HCT116 (cell line): ENCODE results near the gene MAML3.

Source experiments
- CEBPB ChIP-seq: IDR thresholded peaks from 2 replicates; pipeline ENCODE4 v1.6.1; 2012; ENCODE audit warnings: low read depth
- EZH2phosphoT487 ChIP-seq: fragments of 200-600 bp; IDR thresholded peaks from 2 replicates; pipeline ENCODE4 v1.6.1; 2018; ENCODE audit warnings: antibody characterized with exemption, borderline replicate concordance
- POLR2A ChIP-seq: IDR thresholded peaks from 2 replicates; pipeline ENCODE4 v1.7.0; 2011; ENCODE audit warnings: borderline replicate concordance; ENCODE audit not compliant: insufficient read depth, insufficient read length; ENCODE audit errors: extremely low read depth
- POLR2AphosphoS5 ChIP-seq: IDR thresholded peaks from 2 replicates; pipeline ENCODE4 v1.6.1; 2011; ENCODE audit warnings: mild to moderate bottlenecking, low read depth, low read length, moderate library complexity
- SIN3A ChIP-seq: IDR thresholded peaks from 2 replicates; pipeline ENCODE4 v1.6.1; 2012; ENCODE audit warnings: low read depth
- TF ChIP-seq, protein P1 (sequence below), 3 experiments: fragments of 200-600 bp in 1 of 3; sonication (generic) in 1 of 3; IDR thresholded peaks in 2 of 3; conservative IDR thresholded peaks in 1 of 3; 2 replicates each; pipeline ENCODE4 v1.5.1; 2012 to 2017; ENCODE audit warnings: low read depth in 2 of 3, low read length in 2 of 3, antibody characterized with exemption in 1 of 3, borderline replicate concordance in 1 of 3, control low read depth in 1 of 3, mild to moderate bottlenecking in 1 of 3, mixed read lengths in 1 of 3, mixed run types in 1 of 3, moderate library complexity in 1 of 3; ENCODE audit not compliant: insufficient read depth in 1 of 3

DNA sequence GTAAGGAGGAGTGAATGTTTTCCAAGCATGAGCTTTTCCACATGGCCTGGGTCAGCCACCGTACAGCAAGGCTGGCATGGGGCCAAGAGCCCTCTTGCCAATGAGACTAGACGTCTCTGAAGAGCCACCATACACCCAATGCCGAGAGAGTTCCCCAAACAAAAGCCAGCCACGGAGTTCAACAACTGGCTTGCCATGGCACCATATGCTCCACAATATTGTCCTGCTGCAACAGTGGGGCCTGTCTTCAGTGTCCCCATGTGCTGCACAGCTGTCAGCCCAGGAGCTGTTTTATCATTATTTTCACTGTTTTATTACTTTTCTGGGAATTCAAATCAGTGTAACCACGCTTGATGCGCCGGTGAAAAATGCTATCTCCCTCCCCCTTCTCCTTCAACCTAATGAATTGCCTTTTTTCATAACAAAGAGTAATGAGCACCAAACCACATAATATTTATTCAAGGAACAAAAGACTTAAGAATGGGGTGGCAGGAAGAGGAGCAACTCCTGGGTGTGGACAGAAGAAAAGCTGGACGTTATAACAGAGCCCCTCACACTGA is 18.4 kb downstream of the MAML3 start:
- TF ChIP-seq SIN3A (no peak), POLR2AphosphoS5 (no peak), POLR2A (no peak), EZH2phosphoT487 (no peak), CEBPB (no peak)
- TF ChIP-seq, protein P1, sequence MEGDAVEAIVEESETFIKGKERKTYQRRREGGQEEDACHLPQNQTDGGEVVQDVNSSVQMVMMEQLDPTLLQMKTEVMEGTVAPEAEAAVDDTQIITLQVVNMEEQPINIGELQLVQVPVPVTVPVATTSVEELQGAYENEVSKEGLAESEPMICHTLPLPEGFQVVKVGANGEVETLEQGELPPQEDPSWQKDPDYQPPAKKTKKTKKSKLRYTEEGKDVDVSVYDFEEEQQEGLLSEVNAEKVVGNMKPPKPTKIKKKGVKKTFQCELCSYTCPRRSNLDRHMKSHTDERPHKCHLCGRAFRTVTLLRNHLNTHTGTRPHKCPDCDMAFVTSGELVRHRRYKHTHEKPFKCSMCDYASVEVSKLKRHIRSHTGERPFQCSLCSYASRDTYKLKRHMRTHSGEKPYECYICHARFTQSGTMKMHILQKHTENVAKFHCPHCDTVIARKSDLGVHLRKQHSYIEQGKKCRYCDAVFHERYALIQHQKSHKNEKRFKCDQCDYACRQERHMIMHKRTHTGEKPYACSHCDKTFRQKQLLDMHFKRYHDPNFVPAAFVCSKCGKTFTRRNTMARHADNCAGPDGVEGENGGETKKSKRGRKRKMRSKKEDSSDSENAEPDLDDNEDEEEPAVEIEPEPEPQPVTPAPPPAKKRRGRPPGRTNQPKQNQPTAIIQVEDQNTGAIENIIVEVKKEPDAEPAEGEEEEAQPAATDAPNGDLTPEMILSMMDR (IDR thresholded peaks at IDR 0.05 in 2 of 3, conservative IDR thresholded peaks at IDR 0.05 in 1 of 3; ENCODE audit: borderline replicate concordance in 1 of 3, insufficient read depth in 1 of 3, low read depth in 2 of 3, low read length in 2 of 3): no peak
